Activated T-cell treated with anti-CD3 and anti-CD28 coated beads, Interleukin-2, amount 50 U/mL, for 24 hours (primary cell): ENCODE results near the gene NUBPL.
"Not testable (repeated sequence)": the region's sequence is repeated elsewhere in the genome, so short reads cannot be mapped to it uniquely, and the experiment has no call there.

Experiments used
- DNase-seq: peaks from one replicate; pipeline ENCODE4 v3.0.0-alpha.2; 2020
- H3K27ac Mint-ChIP-seq: 2 replicates; pipeline ENCODE4 v1.8.0; 2020; ENCODE audit warnings: mild to moderate bottlenecking, mixed read lengths
- H3K27me3 Mint-ChIP-seq: 2 replicates; pipeline ENCODE4 v1.8.0; 2020; ENCODE audit warnings: mixed read lengths
- H3K36me3 Mint-ChIP-seq: 2 replicates; pipeline ENCODE4 v1.8.0; 2020; ENCODE audit warnings: low read depth, mixed read lengths
- H3K4me1 Mint-ChIP-seq: 2 replicates; pipeline ENCODE4 v1.8.0; 2020; ENCODE audit warnings: low read depth, mixed read lengths
- H3K4me3 Mint-ChIP-seq: 2 replicates; pipeline ENCODE4 v1.8.0; 2020; ENCODE audit warnings: mild to moderate bottlenecking, moderate library complexity, mixed read lengths
- H3K9me3 Mint-ChIP-seq: 2 replicates; pipeline ENCODE4 v1.8.0; 2020; ENCODE audit warnings: mixed read lengths

Gene NUBPL

GRCh38 chr14:31856003-31856402, 294.8 kb downstream of the NUBPL start:
- not testable (repeated sequence) for H3K4me1 Mint-ChIP-seq, H3K27me3 Mint-ChIP-seq, H3K4me3 Mint-ChIP-seq, DNase-seq, H3K27ac Mint-ChIP-seq
- Mint-ChIP-seq H3K9me3 (peaks cover 21% of the 10 kb centered on the region), H3K36me3 (peaks cover 89% of the 10 kb centered on the region)

GRCh38 chr14:31858868-31859267, 297.7 kb downstream of the NUBPL start:
- H3K27ac Mint-ChIP-seq: no peak overlapping the region
- no peak overlapping the region for H3K4me3 Mint-ChIP-seq
- DNase-seq: no peak
- H3K27me3 Mint-ChIP-seq: no peaks in the 10 kb centered on the region
- peaks cover 36% of the 10 kb centered on the region for H3K9me3 Mint-ChIP-seq
- H3K36me3 Mint-ChIP-seq: peaks cover 68% of the 10 kb centered on the region
- no peaks in the 10 kb centered on the region for H3K4me1 Mint-ChIP-seq

GRCh38 chr14:31864937-31865855, 304.0 kb downstream of the NUBPL start:
- no peak for DNase-seq
- H3K36me3 Mint-ChIP-seq: peaks cover 16% of the 10 kb centered on the region
- no peaks in the 10 kb centered on the region for H3K4me1 Mint-ChIP-seq
- no peaks in the 10 kb centered on the region for H3K27me3 Mint-ChIP-seq
- H3K4me3 Mint-ChIP-seq: no peak overlapping the region
- peaks cover 71% of the 10 kb centered on the region for H3K9me3 Mint-ChIP-seq
- no peak overlapping the region for H3K27ac Mint-ChIP-seq

GRCh38 chr14:31867570-31867969, 306.4 kb downstream of the NUBPL start:
- no peak for DNase-seq
- Mint-ChIP-seq H3K36me3 (peaks cover 4% of the 10 kb centered on the region), H3K27me3 (no peaks in the 10 kb centered on the region), H3K9me3 (peaks cover 64% of the 10 kb centered on the region), H3K4me3 (no peak overlapping the region), H3K27ac (no peak overlapping the region), H3K4me1 (no peaks in the 10 kb centered on the region)

GRCh38 chr14:31868096-31868495, 306.9 kb downstream of the NUBPL start:
- not testable (repeated sequence) for H3K27me3 Mint-ChIP-seq, H3K27ac Mint-ChIP-seq, DNase-seq, H3K4me3 Mint-ChIP-seq, H3K4me1 Mint-ChIP-seq, H3K36me3 Mint-ChIP-seq
- peaks cover 61% of the 10 kb centered on the region for H3K9me3 Mint-ChIP-seq

- no peaks in the 10 kb centered on the region for H3K4me1 Mint-ChIP-seq
- no peak for DNase-seq
- H3K27me3 Mint-ChIP-seq: no peaks in the 10 kb centered on the region
- H3K4me3 Mint-ChIP-seq: no peak overlapping the region
- H3K9me3 Mint-ChIP-seq: no peaks in the 10 kb centered on the region
- no peak overlapping the region for H3K27ac Mint-ChIP-seq
- H3K36me3 Mint-ChIP-seq: no peaks in the 10 kb centered on the region
Measured at GRCh38 chr14:31876741-31877140, 315.5 kb downstream of the NUBPL start.

GRCh38 chr14:31877255-31877798, 316.1 kb downstream of the NUBPL start:
- Mint-ChIP-seq H3K36me3 (no peaks in the 10 kb centered on the region), H3K4me1 (no peaks in the 10 kb centered on the region), H3K27me3 (no peaks in the 10 kb centered on the region), H3K27ac (no peak overlapping the region), H3K4me3 (no peak overlapping the region), H3K9me3 (no peaks in the 10 kb centered on the region)
- DNase-seq: no peak

- H3K4me1 Mint-ChIP-seq: no peaks in the 10 kb centered on the region
- H3K4me3 Mint-ChIP-seq: no peak overlapping the region
- no peaks in the 10 kb centered on the region for H3K9me3 Mint-ChIP-seq
- H3K27me3 Mint-ChIP-seq: no peaks in the 10 kb centered on the region
- no peak for DNase-seq
- no peaks in the 10 kb centered on the region for H3K36me3 Mint-ChIP-seq
- H3K27ac Mint-ChIP-seq: no peak overlapping the region
Measured at GRCh38 chr14:31879661-31880348, 318.6 kb downstream of the NUBPL start.

GRCh38 chr14:31880935-31881334, 319.7 kb downstream of the NUBPL start:
- Mint-ChIP-seq H3K9me3 (no peaks in the 10 kb centered on the region), H3K27me3 (no peaks in the 10 kb centered on the region), H3K36me3 (no peaks in the 10 kb centered on the region), H3K4me1 (no peaks in the 10 kb centered on the region), H3K4me3 (no peak overlapping the region), H3K27ac (no peak overlapping the region)
- no peak for DNase-seq

GRCh38 chr14:31881531-31882310, 320.5 kb downstream of the NUBPL start:
- no peak for DNase-seq
- no peaks in the 10 kb centered on the region for H3K27me3 Mint-ChIP-seq
- no peak overlapping the region for H3K27ac Mint-ChIP-seq
- H3K4me3 Mint-ChIP-seq: no peak overlapping the region
- no peaks in the 10 kb centered on the region for H3K36me3 Mint-ChIP-seq
- no peaks in the 10 kb centered on the region for H3K4me1 Mint-ChIP-seq
- no peaks in the 10 kb centered on the region for H3K9me3 Mint-ChIP-seq

GRCh38 chr14:31884238-31884637, 323.0 kb downstream of the NUBPL start:
- no peaks in the 10 kb centered on the region for H3K9me3 Mint-ChIP-seq
- no peaks in the 10 kb centered on the region for H3K36me3 Mint-ChIP-seq
- no peak overlapping the region for H3K4me3 Mint-ChIP-seq
- no peaks in the 10 kb centered on the region for H3K27me3 Mint-ChIP-seq
- no peak overlapping the region for H3K27ac Mint-ChIP-seq
- DNase-seq: no peak
- no peaks in the 10 kb centered on the region for H3K4me1 Mint-ChIP-seq

GRCh38 chr14:31884776-31885379, 323.7 kb downstream of the NUBPL start:
- no peak overlapping the region for H3K4me3 Mint-ChIP-seq
- H3K27ac Mint-ChIP-seq: no peak overlapping the region
- H3K36me3 Mint-ChIP-seq: no peaks in the 10 kb centered on the region
- DNase-seq: no peak
- H3K27me3 Mint-ChIP-seq: no peaks in the 10 kb centered on the region
- no peaks in the 10 kb centered on the region for H3K9me3 Mint-ChIP-seq
- H3K4me1 Mint-ChIP-seq: no peaks in the 10 kb centered on the region

- no peaks in the 10 kb centered on the region for H3K27me3 Mint-ChIP-seq
- H3K4me1 Mint-ChIP-seq: no peaks in the 10 kb centered on the region
- DNase-seq: no peak
- no peak overlapping the region for H3K4me3 Mint-ChIP-seq
- no peaks in the 10 kb centered on the region for H3K9me3 Mint-ChIP-seq
- H3K27ac Mint-ChIP-seq: no peak overlapping the region
- H3K36me3 Mint-ChIP-seq: no peaks in the 10 kb centered on the region
Measured at GRCh38 chr14:31886156-31886835, 325.1 kb downstream of the NUBPL start.
